GM12878 (cell line): ENCODE measurements around the gene TTC5. TPM values are rescaled to one million over a fixed set of nuclear protein-coding genes. Genes with fewer than 3 reads are reported as not detected.
A peak's percentile ranks its signal among the peaks of the same experiment; 100 is the strongest.

Source experiments
- ATF7 ChIP-seq: fragments of 450-650 bp; IDR thresholded peaks from 2 replicates; pipeline ENCODE4 v1.6.1; 2016; ENCODE audit warnings: low read depth, mild to moderate bottlenecking
- BCL11A ChIP-seq: IDR thresholded peaks from 2 replicates; pipeline ENCODE4 v1.6.1; 2011; ENCODE audit warnings: low read depth, low read length
- CBFB ChIP-seq: IDR thresholded peaks from 2 replicates; pipeline ENCODE4 v1.6.1; 2016; ENCODE audit warnings: antibody characterized with exemption, low read depth
- CREB1 ChIP-seq: IDR thresholded peaks from 2 replicates; pipeline ENCODE4 v1.6.1; 2012; ENCODE audit warnings: low read depth, mild to moderate bottlenecking, inconsistent platforms
- EP300 ChIP-seq, 2 experiments: fragments of 150-350 bp in 1 of 2; IDR thresholded peaks; 2 replicates each; pipeline ENCODE4 v1.6.1; 2011 to 2012; ENCODE audit warnings: low read depth in 2 of 2, low read length in 2 of 2, borderline replicate concordance in 1 of 2, improper control_type of control experiment in 1 of 2, inconsistent platforms in 1 of 2; ENCODE audit not compliant: control insufficient read depth in 1 of 2
- GABPA ChIP-seq: IDR thresholded peaks from 2 replicates; pipeline ENCODE4 v1.6.1; 2014; ENCODE audit warnings: antibody characterized with exemption, low read depth, mild to moderate bottlenecking, inconsistent platforms
- HDGF ChIP-seq: fragments of 450-650 bp; IDR thresholded peaks from 2 replicates; pipeline ENCODE4 v1.6.1; 2016; ENCODE audit warnings: antibody characterized with exemption
- JUNB ChIP-seq: IDR thresholded peaks from 2 replicates; pipeline ENCODE4 v1.6.1; 2016; ENCODE audit warnings: antibody characterized with exemption, mild to moderate bottlenecking
- KAT2A ChIP-seq: conservative IDR thresholded peaks from 2 replicates; pipeline ENCODE4 v1.6.1; 2011; ENCODE audit warnings: low read depth, low read length; ENCODE audit not compliant: control insufficient read depth
- MEF2A ChIP-seq: IDR thresholded peaks from 2 replicates; pipeline ENCODE4 v1.6.1; 2011; ENCODE audit warnings: low read depth, mild to moderate bottlenecking, low read length, moderate library complexity; ENCODE audit not compliant: insufficient read depth
- MEF2B ChIP-seq: fragments of 450-650 bp; IDR thresholded peaks from 2 replicates; pipeline ENCODE4 v1.6.1; 2018; ENCODE audit warnings: mild to moderate bottlenecking, moderate library complexity; ENCODE audit not compliant: partially characterized antibody, poor library complexity, severe bottlenecking
- MTA3 ChIP-seq: IDR thresholded peaks from 2 replicates; pipeline ENCODE4 v1.6.1; 2012; ENCODE audit warnings: low read length, inconsistent platforms, borderline replicate concordance
- MYB ChIP-seq: fragments of 150-350 bp; IDR thresholded peaks from 2 replicates; pipeline ENCODE4 v1.6.1; 2014; ENCODE audit warnings: mild to moderate bottlenecking, low read depth, low read length, borderline replicate concordance
- PAX5 ChIP-seq: IDR thresholded peaks from 2 replicates; pipeline ENCODE4 v1.6.1; 2011; ENCODE audit warnings: low read depth, low read length, borderline replicate concordance
- STAT3 ChIP-seq: IDR thresholded peaks from 2 replicates; pipeline ENCODE4 v1.6.1; 2011; ENCODE audit warnings: low read depth, low read length, improper control_type of control experiment
- TCF3 ChIP-seq: IDR thresholded peaks from 2 replicates; pipeline ENCODE4 v1.6.1; 2012; ENCODE audit warnings: low read depth, mild to moderate bottlenecking, low read length, borderline replicate concordance; ENCODE audit not compliant: insufficient read depth
- ZNF217 ChIP-seq: fragments of 450-650 bp; IDR thresholded peaks from 2 replicates; pipeline ENCODE4 v1.6.1; 2017; ENCODE audit warnings: antibody characterized with exemption, mild to moderate bottlenecking
- polyA plus RNA-seq, 11 experiments: library from polyadenylated mRNA; depleted of rRNA in 4 of 11; unstranded in 6 of 11; stranded (reverse) in 5 of 11; fragments of >200 nt; fragmentation: Nextera tagmentation in 4 of 11; fragmentation: Illumina TruSeq in 1 of 11; extraction: Ambion mirVana in 4 of 11; extraction: Trizol in 1 of 11; gene quantifications; 1 replicate in 1 of 11; 2 replicates in 10 of 11; pipeline versions ENCODE4 v1.2.1 to v1.2.3, GENCODE V29; 2011 to 2016; ENCODE audit warnings: inconsistent platforms in 2 of 11, missing spikeins in 2 of 11, low read depth in 1 of 11
- total RNA-seq, 4 experiments: library from RNA; depleted of rRNA in 3 of 4; stranded (reverse); fragments of >200 nt in 3 of 4; fragmentation: Illumina TruSeq in 1 of 4; extraction: Trizol in 1 of 4; gene quantifications; 2 replicates each; pipeline versions ENCODE4 v1.2.1 to v1.2.3, GENCODE V29; 2013 to 2021
- TF ChIP-seq, protein P1 (sequence below): IDR thresholded peaks from 2 replicates; pipeline ENCODE4 v1.6.1; 2012; ENCODE audit warnings: mild to moderate bottlenecking, low read depth, low read length
- TF ChIP-seq, protein P2 (sequence below): IDR thresholded peaks from 2 replicates; pipeline ENCODE4 v1.6.1; 2011; ENCODE audit warnings: borderline replicate concordance, low read depth, mild to moderate bottlenecking, moderate library complexity, low read length; ENCODE audit not compliant: insufficient read depth, poor library complexity, severe bottlenecking
- TF ChIP-seq, protein P3 (sequence below): fragments of 450-650 bp; IDR thresholded peaks from 2 replicates; pipeline ENCODE4 v1.6.1; 2017; ENCODE audit warnings: low read depth, mild to moderate bottlenecking, moderate library complexity
- TF ChIP-seq, protein P4 (sequence below): IDR thresholded peaks from 2 replicates; pipeline ENCODE4 v1.6.1; 2012; ENCODE audit warnings: low read depth, low read length, improper control_type of control experiment
- TF ChIP-seq, protein P5 (sequence below): IDR thresholded peaks from 2 replicates; pipeline ENCODE4 v1.6.1; 2012; ENCODE audit warnings: low read length, inconsistent platforms

The TTC5 gene
- total and polyA plus RNA-seq, 10 of the 15 experiments (the other 5 are each of a cell fraction or from before 2014, with no cell fraction given), result 6.9 to 21.6 (median 13.5) TPM

DNA sequence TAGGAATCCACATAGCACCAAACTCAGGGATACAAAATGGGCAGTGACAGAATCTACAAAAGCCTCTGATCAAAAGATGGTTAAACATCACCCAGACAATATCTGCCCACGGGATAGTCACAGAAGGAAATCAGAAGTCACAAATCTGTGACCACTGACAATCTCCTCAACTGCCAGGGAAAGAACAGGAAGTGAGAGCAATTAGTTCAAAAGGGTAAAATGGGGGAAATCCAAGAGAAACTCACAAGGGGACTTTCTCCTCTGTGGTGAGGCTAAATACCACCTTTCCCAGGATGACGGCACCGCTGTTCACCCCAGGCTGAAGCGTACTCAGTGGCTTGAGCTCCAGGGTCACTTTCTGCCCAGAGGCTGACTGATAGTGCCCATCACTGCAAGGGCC, 10.7 kb downstream of the TTC5 start (continued):
- TF ChIP-seq MEF2B, result peak; percentile 53
- peak; percentile 43; the same call in 1 of the 2 replicates for TF ChIP-seq CREB1
- TF ChIP-seq MEF2A, result 0 out of 2 replicates have a peak, but pooled peaks have one; percentile 21
- TF ChIP-seq STAT3, result 0 out of 2 replicates have a peak, but pooled peaks have one; percentile 19
- peak; percentile 70 for TF ChIP-seq CBFB
- peak; percentile 88 for TF ChIP-seq ATF7
- TF ChIP-seq JUNB, result peak; percentile 54
- TF ChIP-seq PAX5, result peak; percentile 86; the same call in 1 of the 2 replicates
- TF ChIP-seq, protein P1, sequence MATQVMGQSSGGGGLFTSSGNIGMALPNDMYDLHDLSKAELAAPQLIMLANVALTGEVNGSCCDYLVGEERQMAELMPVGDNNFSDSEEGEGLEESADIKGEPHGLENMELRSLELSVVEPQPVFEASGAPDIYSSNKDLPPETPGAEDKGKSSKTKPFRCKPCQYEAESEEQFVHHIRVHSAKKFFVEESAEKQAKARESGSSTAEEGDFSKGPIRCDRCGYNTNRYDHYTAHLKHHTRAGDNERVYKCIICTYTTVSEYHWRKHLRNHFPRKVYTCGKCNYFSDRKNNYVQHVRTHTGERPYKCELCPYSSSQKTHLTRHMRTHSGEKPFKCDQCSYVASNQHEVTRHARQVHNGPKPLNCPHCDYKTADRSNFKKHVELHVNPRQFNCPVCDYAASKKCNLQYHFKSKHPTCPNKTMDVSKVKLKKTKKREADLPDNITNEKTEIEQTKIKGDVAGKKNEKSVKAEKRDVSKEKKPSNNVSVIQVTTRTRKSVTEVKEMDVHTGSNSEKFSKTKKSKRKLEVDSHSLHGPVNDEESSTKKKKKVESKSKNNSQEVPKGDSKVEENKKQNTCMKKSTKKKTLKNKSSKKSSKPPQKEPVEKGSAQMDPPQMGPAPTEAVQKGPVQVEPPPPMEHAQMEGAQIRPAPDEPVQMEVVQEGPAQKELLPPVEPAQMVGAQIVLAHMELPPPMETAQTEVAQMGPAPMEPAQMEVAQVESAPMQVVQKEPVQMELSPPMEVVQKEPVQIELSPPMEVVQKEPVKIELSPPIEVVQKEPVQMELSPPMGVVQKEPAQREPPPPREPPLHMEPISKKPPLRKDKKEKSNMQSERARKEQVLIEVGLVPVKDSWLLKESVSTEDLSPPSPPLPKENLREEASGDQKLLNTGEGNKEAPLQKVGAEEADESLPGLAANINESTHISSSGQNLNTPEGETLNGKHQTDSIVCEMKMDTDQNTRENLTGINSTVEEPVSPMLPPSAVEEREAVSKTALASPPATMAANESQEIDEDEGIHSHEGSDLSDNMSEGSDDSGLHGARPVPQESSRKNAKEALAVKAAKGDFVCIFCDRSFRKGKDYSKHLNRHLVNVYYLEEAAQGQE, result no peak
- 0 out of 2 replicates have a peak, but pooled peaks have one; percentile 33 for TF ChIP-seq TCF3
- TF ChIP-seq HDGF, result no peak
- TF ChIP-seq GABPA, result 0 out of 2 replicates have a peak, but pooled peaks have one; percentile 29
- peak; percentile 55 to 88; a peak in 3 of 4 replicates for TF ChIP-seq EP300 (IDR thresholded peaks at IDR 0.05; ENCODE audit: borderline replicate concordance in 1 of 2, control insufficient read depth in 1 of 2, low read depth in 2 of 2, low read length in 2 of 2)
- TF ChIP-seq, protein P2, sequence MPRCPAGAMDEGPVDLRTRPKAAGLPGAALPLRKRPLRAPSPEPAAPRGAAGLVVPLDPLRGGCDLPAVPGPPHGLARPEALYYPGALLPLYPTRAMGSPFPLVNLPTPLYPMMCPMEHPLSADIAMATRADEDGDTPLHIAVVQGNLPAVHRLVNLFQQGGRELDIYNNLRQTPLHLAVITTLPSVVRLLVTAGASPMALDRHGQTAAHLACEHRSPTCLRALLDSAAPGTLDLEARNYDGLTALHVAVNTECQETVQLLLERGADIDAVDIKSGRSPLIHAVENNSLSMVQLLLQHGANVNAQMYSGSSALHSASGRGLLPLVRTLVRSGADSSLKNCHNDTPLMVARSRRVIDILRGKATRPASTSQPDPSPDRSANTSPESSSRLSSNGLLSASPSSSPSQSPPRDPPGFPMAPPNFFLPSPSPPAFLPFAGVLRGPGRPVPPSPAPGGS, result peak; percentile 75
- peak; percentile 69; the same call in 1 of the 2 replicates for TF ChIP-seq MYB
- TF ChIP-seq, protein P3, sequence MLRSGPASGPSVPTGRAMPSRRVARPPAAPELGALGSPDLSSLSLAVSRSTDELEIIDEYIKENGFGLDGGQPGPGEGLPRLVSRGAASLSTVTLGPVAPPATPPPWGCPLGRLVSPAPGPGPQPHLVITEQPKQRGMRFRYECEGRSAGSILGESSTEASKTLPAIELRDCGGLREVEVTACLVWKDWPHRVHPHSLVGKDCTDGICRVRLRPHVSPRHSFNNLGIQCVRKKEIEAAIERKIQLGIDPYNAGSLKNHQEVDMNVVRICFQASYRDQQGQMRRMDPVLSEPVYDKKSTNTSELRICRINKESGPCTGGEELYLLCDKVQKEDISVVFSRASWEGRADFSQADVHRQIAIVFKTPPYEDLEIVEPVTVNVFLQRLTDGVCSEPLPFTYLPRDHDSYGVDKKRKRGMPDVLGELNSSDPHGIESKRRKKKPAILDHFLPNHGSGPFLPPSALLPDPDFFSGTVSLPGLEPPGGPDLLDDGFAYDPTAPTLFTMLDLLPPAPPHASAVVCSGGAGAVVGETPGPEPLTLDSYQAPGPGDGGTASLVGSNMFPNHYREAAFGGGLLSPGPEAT, result peak; percentile 95
- TF ChIP-seq, protein P4, sequence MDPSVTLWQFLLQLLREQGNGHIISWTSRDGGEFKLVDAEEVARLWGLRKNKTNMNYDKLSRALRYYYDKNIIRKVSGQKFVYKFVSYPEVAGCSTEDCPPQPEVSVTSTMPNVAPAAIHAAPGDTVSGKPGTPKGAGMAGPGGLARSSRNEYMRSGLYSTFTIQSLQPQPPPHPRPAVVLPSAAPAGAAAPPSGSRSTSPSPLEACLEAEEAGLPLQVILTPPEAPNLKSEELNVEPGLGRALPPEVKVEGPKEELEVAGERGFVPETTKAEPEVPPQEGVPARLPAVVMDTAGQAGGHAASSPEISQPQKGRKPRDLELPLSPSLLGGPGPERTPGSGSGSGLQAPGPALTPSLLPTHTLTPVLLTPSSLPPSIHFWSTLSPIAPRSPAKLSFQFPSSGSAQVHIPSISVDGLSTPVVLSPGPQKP, result no peak
- no peak for TF ChIP-seq MTA3
- no peak for TF ChIP-seq KAT2A
- TF ChIP-seq, protein P5, sequence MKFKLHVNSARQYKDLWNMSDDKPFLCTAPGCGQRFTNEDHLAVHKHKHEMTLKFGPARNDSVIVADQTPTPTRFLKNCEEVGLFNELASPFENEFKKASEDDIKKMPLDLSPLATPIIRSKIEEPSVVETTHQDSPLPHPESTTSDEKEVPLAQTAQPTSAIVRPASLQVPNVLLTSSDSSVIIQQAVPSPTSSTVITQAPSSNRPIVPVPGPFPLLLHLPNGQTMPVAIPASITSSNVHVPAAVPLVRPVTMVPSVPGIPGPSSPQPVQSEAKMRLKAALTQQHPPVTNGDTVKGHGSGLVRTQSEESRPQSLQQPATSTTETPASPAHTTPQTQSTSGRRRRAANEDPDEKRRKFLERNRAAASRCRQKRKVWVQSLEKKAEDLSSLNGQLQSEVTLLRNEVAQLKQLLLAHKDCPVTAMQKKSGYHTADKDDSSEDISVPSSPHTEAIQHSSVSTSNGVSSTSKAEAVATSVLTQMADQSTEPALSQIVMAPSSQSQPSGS, result peak; percentile 81
- peak; percentile 68; the same call in 1 of the 2 replicates for TF ChIP-seq ZNF217
- peak; percentile 93 for TF ChIP-seq BCL11A
